GM23338 (cell line): ENCODE measurements around the gene PLD1.

Source experiments
- CREB1 ChIP-seq: fragments of 250-450 bp; sonication (Bioruptor Pico); IDR thresholded peaks from 2 replicates; pipeline ENCODE4 v1.5.0; 2020; ENCODE audit warnings: low read depth, mild to moderate bottlenecking, moderate library complexity
- CTCF ChIP-seq, 2 experiments: fragments of 200-600 bp in 1 of 2; sonication (generic) in 1 of 2; conservative IDR thresholded peaks; 2 replicates each; pipeline versions ENCODE4 v1.5.1 to v1.6.1; 2016 to 2017; ENCODE audit warnings: antibody characterized with exemption in 2 of 2, low read depth in 2 of 2, mild to moderate bottlenecking in 2 of 2, moderate library complexity in 1 of 2
- EZH2 ChIP-seq: fragments of 200-600 bp; sonication (generic); IDR thresholded peaks from one replicate; pipeline ENCODE4 v1.8.0; 2017; ENCODE audit warnings: antibody characterized with exemption, mild to moderate bottlenecking, low read depth; ENCODE audit not compliant: unreplicated experiment
- EZH2phosphoT487 ChIP-seq: fragments of 200-600 bp; sonication (generic); IDR thresholded peaks from one replicate; pipeline ENCODE4 v1.8.1; 2018; ENCODE audit warnings: antibody characterized with exemption; ENCODE audit not compliant: unreplicated experiment
- JUNB ChIP-seq: IDR thresholded peaks from one replicate; pipeline ENCODE4 v1.6.1; 2016; ENCODE audit warnings: antibody characterized with exemption; ENCODE audit not compliant: unreplicated experiment
- POLR2AphosphoS5 ChIP-seq: IDR thresholded peaks from 2 replicates; pipeline ENCODE4 v1.6.1; 2016; ENCODE audit warnings: antibody characterized with exemption, low read depth
- REST ChIP-seq: IDR thresholded peaks from one replicate; pipeline ENCODE4 v1.6.1; 2018; ENCODE audit warnings: antibody characterized with exemption; ENCODE audit not compliant: unreplicated experiment
- ZNF331 ChIP-seq: fragments of 250-450 bp; sonication (Bioruptor Pico); IDR thresholded peaks from 2 replicates; pipeline ENCODE4 v1.5.0; 2020; ENCODE audit warnings: low read depth, mild to moderate bottlenecking, moderate library complexity

- TF ChIP-seq CREB1 (CRISPR knock-in tag): no peak
- no peak for TF ChIP-seq EZH2
- no peak for TF ChIP-seq CTCF (conservative IDR thresholded peaks at IDR 0.05; ENCODE audit: low read depth in 2 of 2)
- no peak for TF ChIP-seq POLR2AphosphoS5
- TF ChIP-seq ZNF331 (CRISPR knock-in tag): no peak
- no peak for TF ChIP-seq REST
- TF ChIP-seq EZH2phosphoT487: no peak
- no peak for TF ChIP-seq JUNB
Measured at GRCh38 chr3:171796625-171797264, 13.5 kb downstream of the PLD1 start.
